ENCODE measurements around the gene TPM3. TPM values are rescaled to one million over a fixed set of nuclear protein-coding genes. Genes with fewer than 3 reads are reported as not detected.

TPM3 gene
- total and polyA plus RNA-seq, 10 donors = 221 to 596 (median 429) TPM

DNA sequence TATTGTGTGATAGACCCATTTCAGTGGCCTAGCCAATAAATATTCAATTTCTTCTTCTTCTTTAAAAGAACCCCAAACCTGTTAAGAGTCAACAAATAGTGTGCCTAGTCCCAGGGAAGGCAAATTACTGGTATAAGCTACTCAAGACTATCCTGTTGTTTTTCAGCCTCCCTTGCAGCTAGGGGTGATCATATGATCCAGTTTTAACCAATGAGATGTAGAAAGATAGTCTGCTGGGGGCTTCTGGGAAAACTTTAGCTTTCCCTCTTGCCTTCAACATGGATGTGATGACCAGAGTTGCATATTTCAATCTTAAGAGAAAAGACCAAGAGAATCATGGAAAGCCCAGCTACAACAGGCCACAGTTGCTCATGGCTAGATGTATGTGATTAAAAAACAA lies 32.3 kb downstream of the TPM3 start:
- TF ChIP-seq POLR2A (IDR thresholded peaks at IDR 0.05) (no peak), POLR2AphosphoS5 (IDR thresholded peaks at IDR 0.05) (no peak)
- peak overlapping the region in 7 of 8 donors; percentile 59 to 82 (median 66) for H3K27ac ChIP-seq
- H3K27me3 ChIP-seq (replicated peaks in 1 of 7) = no peaks in the 10 kb centered on the region
- H3K4me1 ChIP-seq = peaks cover 21 to 68% (median 49%) of the 10 kb centered on the region in 6 donors
- peaks cover 0 to 7% (median 0%) of the 10 kb centered on the region in 8 donors for H3K9me3 ChIP-seq
- no peak overlapping the region for H3K4me3 ChIP-seq
- intact Hi-C loops (cut with DNase I; ENCODE audit: low total_unique reads) = no loop called here
- DNase-seq = no peak
- H3K36me3 ChIP-seq = peaks cover 2 to 100% (median 87%) of the 10 kb centered on the region in 6 donors

DNA sequence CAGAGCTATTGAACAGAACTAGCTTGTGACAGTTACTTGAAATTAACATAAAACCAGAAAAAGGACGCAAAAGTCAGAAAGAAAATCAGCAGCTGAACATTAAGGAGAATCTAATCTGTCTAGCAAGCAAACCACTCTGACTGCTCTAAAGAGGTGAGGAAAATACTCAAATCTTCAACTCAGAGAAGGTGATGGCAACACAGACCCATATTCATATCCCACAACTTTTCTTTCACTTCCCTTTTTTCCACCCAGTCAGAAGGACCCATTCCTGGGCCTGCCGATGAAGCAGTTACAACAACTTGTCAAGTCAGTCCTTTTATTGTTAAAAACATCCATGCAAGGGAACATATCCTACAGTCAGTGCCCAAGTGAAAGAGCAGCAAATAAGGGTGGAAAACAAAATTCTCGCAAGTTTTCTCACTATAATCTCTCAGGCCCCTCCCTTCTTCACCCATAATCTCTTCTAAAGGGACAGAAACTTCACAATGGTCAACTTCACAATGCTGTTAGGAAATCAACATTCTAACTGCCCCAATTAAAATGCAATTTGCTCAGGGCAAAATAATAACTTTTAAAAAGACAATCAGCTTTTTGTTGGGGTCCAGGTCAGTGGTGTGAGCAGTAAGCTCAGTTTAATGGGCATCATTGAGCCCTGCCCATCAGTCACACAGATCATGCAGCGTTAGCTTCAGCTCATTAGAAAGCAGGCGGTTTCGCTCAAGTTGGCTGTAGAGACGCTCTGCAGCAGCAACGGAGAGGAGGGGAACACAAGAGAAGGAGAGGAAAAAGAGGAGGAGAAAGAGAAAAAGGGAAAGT lies 33.4 kb downstream of the TPM3 start:
- 69 to 75% (median 69%) methylated on average over 8 of the region's 8 CpGs for WGBS, 5 donors
- Histone ChIP-seq H3K27me3 (replicated peaks in 1 of 7) (no peaks in the 10 kb centered on the region), H3K4me3 (peak overlapping the region in 1 of 8 donors; percentile 5), H3K4me1 (peaks cover 21 to 79% (median 51%) of the 10 kb centered on the region in 6 donors), H3K36me3 (peaks cover 2 to 94% (median 79%) of the 10 kb centered on the region in 6 donors), H3K9me3 (peaks cover 0 to 7% (median 0%) of the 10 kb centered on the region in 8 donors), H3K27ac (peak overlapping the region; percentile 46 to 82 (median 66))
- TF ChIP-seq POLR2A (IDR thresholded peaks at IDR 0.05) (no peak), POLR2AphosphoS5 (IDR thresholded peaks at IDR 0.05) (peak in 1 of 3 donors; percentile 27)
- no peak for DNase-seq
- intact Hi-C loops (cut with DNase I; ENCODE audit: low total_unique reads) = no loop called here

DNA sequence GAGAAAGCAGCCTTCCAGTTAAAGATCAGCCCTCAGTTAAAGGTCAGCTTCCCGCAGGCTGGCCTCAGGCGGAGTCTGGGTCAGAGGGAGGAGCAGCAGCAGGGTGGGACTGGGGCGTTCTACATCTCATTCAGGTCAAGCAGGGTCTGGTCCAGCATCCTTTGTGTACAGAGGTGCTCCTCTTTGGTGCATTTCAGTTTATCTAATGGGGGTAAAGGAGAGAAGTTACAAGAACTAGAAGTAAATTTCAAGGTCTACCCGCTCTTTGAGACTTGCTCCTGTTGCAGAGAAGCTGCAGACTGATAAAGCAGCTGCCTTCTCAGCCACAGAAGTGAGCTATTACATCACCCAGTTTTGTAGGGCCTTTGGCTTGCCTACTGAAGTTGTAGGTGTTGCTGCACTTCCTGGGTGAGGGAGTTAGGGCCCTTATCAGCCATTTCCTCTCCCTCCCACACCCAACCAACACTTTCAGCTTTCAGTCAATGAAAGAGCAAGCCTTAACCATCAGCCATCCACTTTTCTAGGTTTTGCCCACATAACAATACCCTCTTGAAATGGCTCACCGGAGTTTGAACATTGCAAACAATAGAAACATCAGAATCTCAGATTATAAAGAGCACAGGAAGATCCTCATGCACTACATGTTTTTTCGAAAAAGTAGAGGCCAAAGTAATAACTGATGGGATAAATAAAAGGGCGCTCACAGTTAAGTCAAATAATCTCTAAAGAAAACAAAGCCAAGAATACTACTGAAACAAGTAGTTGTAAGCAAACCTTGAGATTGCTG lies 34.2 kb downstream of the TPM3 start:
- Histone ChIP-seq H3K9me3 (peaks cover 0 to 7% (median 0%) of the 10 kb centered on the region in 8 donors), H3K27ac (peak overlapping the region; percentile 46 to 82 (median 66)), H3K4me1 (peaks cover 21 to 79% (median 51%) of the 10 kb centered on the region in 6 donors), H3K4me3 (peak overlapping the region in 1 of 8 donors; percentile 5), H3K27me3 (replicated peaks in 1 of 7) (no peaks in the 10 kb centered on the region), H3K36me3 (peaks cover 2 to 86% (median 71%) of the 10 kb centered on the region in 6 donors)
- TF ChIP-seq, protein P1, sequence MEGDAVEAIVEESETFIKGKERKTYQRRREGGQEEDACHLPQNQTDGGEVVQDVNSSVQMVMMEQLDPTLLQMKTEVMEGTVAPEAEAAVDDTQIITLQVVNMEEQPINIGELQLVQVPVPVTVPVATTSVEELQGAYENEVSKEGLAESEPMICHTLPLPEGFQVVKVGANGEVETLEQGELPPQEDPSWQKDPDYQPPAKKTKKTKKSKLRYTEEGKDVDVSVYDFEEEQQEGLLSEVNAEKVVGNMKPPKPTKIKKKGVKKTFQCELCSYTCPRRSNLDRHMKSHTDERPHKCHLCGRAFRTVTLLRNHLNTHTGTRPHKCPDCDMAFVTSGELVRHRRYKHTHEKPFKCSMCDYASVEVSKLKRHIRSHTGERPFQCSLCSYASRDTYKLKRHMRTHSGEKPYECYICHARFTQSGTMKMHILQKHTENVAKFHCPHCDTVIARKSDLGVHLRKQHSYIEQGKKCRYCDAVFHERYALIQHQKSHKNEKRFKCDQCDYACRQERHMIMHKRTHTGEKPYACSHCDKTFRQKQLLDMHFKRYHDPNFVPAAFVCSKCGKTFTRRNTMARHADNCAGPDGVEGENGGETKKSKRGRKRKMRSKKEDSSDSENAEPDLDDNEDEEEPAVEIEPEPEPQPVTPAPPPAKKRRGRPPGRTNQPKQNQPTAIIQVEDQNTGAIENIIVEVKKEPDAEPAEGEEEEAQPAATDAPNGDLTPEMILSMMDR (IDR thresholded peaks at IDR 0.05 in 8 of 11, conservative IDR thresholded peaks at IDR 0.05 in 3 of 11) = no peak
- TF ChIP-seq POLR2AphosphoS5 (IDR thresholded peaks at IDR 0.05) = peak in 2 of 3 donors; percentile 25 to 70
- WGBS, 5 donors = 50 to 64% (median 55%) methylated on average over 7 of the region's 7 CpGs
- DNase-seq = no peak
- intact Hi-C loops (cut with DNase I; ENCODE audit: low total_unique reads) = no loop called here

DNA sequence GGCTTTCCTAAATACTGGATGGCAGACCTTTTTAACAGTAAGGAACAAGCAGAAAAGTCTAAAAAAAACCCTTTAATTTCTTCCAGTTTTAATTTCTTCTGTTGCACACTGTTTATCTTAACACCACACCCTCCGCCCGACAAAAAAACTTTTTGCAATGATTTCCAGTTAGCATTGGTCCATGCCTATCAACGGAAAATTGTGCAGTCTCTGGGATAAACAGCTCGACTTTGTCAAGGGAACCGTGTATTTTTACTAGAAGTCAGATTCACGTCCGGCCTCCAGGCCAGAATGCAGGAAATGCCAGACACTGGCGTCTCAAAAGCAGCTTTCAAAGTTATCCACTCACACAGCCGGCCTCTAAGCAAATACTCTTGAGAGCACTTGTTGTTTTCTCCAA lies 36.6 kb downstream of the TPM3 start:
- DNase-seq = no peak
- Histone ChIP-seq H3K36me3 (peaks cover 2 to 62% (median 47%) of the 10 kb centered on the region in 6 donors), H3K4me1 (peaks cover 21 to 70% (median 51%) of the 10 kb centered on the region in 6 donors), H3K4me3 (no peak overlapping the region), H3K27ac (peak overlapping the region; percentile 37 to 82 (median 71)), H3K9me3 (peaks cover 0 to 7% (median 0%) of the 10 kb centered on the region in 8 donors), H3K27me3 (replicated peaks in 1 of 7) (no peaks in the 10 kb centered on the region)
- TF ChIP-seq POLR2A (IDR thresholded peaks at IDR 0.05) (no peak), POLR2AphosphoS5 (IDR thresholded peaks at IDR 0.05) (peak in 1 of 3 donors; percentile 40)
- intact Hi-C loops (cut with DNase I; ENCODE audit: low total_unique reads) = no loop called here
- WGBS, 5 donors = 32 to 44% (median 34%) methylated on average over 9 of the region's 9 CpGs

DNA sequence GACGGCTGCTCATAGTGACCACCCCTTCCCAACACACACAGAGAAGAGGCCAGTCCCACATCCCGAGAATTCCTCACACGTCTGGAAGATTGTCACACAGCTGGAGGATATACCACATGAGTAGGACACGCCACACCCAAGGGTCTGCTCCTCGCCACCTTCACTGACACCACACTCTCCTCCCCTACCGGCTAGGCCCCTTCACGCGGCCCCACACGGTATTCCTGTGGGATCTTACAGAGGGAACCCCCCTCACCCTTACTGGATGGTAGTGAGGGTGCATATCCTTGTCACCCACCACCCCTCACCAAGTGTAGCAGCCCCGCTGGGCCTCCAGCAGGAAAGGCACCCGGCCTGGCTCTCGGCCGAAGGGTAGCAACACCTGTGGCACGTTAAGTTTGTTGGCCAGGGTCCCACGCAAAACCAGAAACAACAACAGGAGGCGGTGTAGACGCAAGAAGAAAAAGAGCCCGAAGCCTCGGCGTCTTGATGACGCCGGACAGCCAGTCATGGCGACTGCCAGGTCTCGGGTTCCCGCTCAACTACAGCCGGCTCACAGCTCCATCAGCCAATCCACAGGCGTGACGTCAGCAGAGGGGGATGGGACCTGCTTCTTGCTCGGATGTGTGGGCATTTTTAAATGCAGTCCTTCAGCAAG lies 37.2 kb downstream of the TPM3 start, which contains the start of gene NUP210L:
TSS of gene NUP210L (minus strand) at position 540 of the 658 bp plus-strand sequence.
- DNase-seq = peak; percentile 74
- 80 to 89% (median 87%) methylated on average over 28 to 29 of the region's 29 CpGs for WGBS, 5 donors
- peaks cover 0 to 3% (median 0%) of the 10 kb centered on the region in 8 donors for H3K9me3 ChIP-seq
- peaks cover 2 to 56% (median 42%) of the 10 kb centered on the region in 6 donors for H3K36me3 ChIP-seq
- H3K27ac ChIP-seq = peak within 1 kb of the TSS; percentile 37 to 82 (median 71)
- H3K4me1 ChIP-seq = peaks cover 21 to 64% (median 50%) of the 10 kb centered on the region in 6 donors
- no peak within 1 kb of the TSS for H3K4me3 ChIP-seq
- no peaks in the 10 kb centered on the region for H3K27me3 ChIP-seq (replicated peaks in 1 of 7)
- intact Hi-C loops (cut with DNase I; ENCODE audit: low total_unique reads) = no loop called here
- TF ChIP-seq POLR2A (IDR thresholded peaks at IDR 0.05) = no peak
- TF ChIP-seq POLR2AphosphoS5 (IDR thresholded peaks at IDR 0.05) = peak; percentile 57 to 74 (median 63)
